NCI-H82 (cell line): ENCODE results near the gene LSM14B.
"Not testable (repeated sequence)": the region's sequence is repeated elsewhere in the genome, so short reads cannot be mapped to it uniquely, and the experiment has no call there.

ENCODE experiments used
- DNase-seq: peaks from one replicate; lab custom pipeline; 2025; lab: John Stamatoyannopoulos, UW

Gene LSM14B

DNA sequence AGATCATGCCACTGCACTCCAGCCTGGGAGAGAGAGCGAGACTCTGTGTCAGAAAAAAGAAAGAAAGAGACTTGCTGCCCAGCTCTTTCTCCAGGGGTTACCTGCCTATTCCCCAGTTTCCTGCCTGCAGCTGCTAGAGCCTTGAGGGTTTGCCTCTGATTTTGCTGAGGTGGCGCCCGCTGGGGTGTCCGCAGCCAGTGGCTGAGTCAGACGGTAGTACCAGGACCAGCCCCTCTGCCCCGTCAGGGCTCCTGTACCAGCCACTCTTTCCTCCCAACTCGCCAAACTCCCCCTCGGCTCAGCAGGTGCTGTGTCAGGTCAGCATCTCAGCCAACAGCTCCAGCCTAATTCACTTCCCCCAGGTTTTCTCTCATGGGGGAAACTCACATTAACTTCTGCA lies 7.4 kb upstream of the LSM14B start:
- DNase-seq = no peak

- DNase-seq = not testable (repeated sequence)
These were observed 6.4 kb upstream of the LSM14B start for GRCh38 chr20:62115800-62116407.

GRCh38 chr20:62116558-62117361 lies 5.5 kb upstream of the LSM14B start:
- peak; percentile 24 for DNase-seq

DNA sequence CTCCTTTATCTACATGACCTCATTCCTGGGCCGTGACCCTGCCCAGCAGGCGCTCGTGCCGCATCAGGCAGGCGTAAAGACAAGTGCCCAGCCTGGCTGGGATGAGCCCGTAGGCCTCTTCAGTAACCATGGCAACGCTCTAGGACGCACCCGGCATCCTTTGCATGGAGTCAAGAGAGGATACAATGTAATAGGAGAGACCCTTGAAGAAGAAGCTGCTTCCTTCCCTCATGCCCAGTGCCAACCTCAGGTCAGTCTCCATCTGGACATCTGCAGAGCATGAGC lies 5.0 kb upstream of the LSM14B start:
- no peak for DNase-seq

DNA sequence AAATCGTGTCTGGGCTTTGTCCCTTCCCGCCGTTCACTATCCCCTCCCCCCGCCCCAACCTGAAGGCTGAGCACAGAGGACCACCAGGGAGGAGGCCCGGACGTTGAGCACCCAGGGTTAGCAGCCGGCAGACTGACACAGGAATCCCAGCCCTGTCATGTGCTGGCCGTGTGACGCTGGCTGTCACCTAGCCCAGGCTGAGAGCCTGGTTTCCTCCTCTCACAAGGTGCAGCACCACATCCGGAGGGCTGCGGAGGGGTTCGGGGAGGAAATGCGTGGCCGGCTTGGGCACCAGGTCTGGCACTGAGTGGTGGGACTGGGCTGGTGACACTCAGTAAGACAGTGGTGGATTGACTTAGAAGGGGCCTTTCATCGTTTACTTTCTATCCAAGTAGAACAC lies 4.6 kb upstream of the LSM14B start:
- DNase-seq = no peak

DNA sequence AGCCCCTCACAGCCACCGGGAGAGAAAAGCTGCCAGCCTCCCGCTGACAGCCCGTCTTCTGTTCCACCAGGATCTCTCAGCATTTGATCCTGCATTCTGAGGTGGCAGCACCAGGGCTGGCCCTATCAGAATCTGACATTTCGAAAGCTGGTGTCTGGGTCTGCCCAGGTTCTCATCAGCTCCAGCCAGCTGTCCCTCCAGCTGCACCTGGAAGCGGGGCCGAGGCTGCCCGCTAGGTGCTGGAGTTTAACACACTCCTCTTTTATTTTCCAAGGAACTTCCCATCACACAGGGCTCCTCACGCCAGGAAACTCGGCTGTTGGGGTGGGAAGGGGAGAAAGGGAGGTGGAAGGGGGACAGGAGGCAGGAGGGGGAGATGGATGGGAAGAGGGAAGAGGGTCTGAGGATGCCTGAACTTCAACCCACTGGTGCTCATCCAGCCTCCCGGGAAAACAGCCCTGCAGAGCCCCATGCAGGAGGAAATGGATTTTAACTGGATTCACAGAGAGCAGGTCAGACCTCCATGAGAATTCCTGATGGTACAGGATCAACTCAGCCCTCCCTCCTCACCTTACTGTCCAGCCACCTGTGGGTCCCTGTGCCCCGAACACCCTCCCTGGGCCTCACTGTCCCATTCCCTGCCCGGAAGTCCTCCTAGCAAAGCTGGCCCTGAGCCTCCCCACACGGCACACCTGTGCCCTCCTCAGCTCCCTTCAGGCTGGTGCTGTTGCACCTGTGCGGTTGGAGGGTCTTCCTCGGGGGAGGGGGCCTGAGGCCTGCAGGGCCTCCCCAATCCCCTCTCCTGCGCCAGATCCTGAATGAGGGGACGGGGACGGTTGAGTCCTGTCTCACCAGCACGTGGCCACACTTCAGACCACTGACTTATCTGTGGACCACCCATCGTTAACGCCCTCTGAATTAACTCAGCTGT lies 3.9 kb upstream of the LSM14B start:
- DNase-seq = no peak

DNA sequence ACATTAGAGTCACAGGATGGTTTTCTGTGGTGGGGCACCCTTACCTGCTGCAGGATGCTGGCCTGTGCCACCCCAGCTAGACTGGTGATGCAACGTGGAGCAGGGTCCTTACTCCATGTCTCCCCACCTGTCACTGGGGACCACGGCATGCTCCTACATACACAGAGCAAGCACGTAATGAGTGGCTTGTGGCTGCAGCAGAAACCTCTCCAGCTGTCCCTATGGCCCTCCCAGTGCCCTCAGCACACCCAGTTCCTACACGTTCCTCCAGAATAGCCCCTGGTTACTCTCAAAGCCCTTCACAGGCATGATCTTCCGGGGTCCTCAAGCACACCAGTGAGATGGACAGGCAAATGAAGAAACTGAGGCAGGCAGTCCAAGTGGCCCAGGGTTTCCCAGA lies 3.2 kb upstream of the LSM14B start:
- no peak for DNase-seq

DNA sequence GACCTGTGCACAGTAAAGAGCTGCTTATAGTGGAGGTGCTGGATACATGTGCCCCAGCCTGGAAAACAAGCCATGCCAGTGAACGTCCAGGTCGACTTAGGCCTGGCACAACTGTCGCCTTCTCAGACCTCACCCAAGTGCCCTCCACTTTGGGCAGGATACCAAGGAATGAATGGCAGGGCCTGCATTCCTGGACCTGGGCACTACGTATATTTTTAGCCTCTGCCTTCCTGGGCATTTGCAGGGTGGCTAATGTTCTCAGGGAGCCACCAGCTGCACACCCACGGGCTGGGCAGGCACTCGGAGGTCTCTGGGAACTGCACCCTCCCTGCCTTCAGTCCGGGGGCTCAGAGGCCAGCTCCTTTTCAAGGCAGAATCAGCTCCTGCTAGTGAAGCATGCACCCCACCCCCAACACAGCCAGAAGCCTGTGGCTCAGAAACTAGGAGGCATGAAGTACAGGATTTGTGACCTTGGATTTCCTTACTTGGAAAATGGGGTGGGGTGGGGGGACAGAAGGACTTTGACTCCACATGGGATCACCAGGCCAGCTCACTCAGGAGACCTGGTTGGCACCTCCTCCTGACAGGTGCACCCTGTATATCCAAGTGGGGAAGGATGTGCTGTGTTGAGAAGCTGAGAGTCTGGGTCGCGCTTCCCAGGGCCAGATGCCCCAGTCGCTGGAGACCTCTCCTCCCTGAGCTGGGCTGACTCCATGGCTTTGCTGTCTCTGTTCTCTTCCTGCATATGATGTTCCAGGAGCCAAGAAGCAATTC lies 2.5 kb upstream of the LSM14B start:
- no peak for DNase-seq

DNA sequence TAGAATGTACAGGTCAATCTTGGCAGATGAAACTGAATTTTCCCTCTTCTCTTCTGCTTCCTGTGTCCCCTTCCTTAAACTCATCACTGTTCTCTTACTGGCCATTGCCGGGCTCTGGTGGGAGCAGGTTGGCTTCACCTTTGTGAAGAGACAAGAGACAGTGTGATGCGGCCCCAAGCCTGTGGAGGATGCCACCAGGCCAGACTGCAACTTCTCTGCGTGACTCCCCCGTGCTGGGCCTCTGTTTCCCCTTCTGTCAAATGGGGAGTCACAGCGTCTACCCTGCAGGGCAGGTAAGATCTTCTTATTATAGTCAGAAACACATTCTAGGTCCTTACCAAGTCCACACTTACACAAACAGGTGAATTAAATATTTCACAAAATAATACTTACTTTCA lies 1.9 kb upstream of the LSM14B start:
- no peak for DNase-seq

GRCh38 chr20:62120990-62121775 lies 1.1 kb upstream of the LSM14B start:
- no peak for DNase-seq

GRCh38 chr20:62122654-62123449 lies 577 bp downstream of the LSM14B start:
- peak; percentile 80 for DNase-seq

DNA sequence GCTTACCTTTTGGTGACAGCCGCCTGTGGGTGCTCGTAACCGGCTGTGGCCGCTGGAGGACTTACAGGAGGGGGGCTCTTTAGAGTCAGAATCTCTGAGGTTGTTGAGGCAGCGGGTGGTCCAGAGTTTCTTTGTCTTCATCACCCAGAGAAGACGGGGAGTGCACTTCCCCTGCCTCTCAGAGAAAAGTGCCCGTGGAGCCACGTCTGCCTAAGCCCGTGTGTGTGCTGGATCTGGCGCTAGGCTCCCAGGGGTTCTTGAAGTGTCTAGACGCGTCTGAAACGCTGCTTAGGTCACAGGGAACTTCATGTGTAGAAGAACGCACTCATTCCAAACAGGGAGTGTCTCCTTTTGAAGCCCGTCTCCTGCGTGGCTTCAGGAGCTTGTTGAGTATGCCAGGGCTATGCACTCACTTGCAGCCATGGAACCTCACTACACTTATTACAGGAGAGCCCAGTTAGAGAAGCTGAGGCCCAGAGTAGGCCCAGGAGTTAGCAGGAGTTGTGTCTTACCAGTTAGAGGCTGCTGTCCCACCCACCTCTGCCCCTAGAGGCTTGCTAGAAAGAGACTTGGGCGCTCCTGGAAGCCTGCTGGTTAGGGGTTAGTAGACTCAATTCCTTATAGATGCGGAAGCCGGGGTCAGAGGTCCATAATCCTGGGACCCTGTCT lies 1.3 kb downstream of the LSM14B start:
- DNase-seq = peak; percentile 30

- DNase-seq = no peak
These were observed 3.9 kb downstream of the LSM14B start for GRCh38 chr20:62126141-62126540.

DNA sequence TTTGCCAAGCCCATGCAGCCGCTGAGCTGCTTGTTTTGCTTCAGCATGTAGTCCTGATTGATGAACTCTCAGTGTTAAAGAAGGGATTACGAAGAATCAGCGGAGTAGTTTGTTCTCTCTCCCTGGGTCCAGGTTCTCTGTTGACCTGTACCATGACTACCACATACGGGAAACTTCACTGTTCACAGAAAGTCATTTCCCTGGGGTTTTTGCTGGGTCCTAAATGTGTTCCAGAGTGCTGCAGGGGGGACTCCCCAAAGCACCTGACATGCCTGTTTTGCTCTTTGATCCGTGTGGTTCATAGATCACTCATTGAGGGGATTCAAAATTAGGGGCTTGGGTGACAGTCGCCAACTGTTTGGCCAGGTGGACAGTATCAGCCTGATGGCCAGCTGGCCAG lies 5.5 kb downstream of the LSM14B start:
- DNase-seq = no peak

- DNase-seq = no peak
These were observed 6.2 kb downstream of the LSM14B start for GRCh38 chr20:62128502-62128901.

- no peak for DNase-seq
These were observed 7.7 kb downstream of the LSM14B start for GRCh38 chr20:62129731-62130531.

DNA sequence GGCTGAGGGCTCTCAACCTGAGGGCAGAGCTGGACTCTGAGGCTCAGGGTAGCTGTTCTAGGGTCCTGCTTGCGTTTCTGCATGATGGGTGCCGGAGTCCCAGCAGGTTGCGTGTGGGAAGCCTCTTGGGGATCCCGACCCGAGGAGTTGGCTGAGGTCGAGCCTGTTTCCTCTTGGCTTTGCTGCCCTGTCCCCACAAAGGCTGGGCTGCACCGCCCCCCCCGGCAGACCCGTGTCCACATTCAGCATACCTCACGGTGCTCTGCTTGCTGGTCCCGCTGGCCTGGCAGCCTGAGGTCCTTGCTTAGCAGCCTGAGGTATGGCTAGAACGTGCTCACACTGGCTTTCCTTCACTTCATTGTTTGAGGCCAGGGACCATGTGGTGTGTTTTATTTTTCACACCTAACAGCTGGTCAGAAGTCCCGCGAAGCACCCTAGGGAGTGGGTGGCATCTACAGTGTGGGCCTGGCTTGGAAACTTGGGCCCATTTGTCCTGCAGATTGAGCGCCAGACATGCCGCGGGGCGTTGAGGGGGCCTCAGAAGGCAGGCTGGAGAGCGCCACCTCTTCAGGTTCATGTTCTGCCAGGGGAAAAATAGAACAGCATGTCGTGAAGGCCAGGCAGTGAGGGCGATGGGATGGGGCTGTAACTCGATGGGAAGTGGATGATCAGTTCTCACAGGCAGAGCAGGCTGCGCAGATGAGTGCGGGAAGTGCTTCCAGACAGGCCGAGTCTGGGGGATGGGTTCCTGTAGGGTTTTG lies 9.5 kb downstream of the LSM14B start:
- no peak for DNase-seq

- DNase-seq = no peak
These were observed 10.1 kb downstream of the LSM14B start for GRCh38 chr20:62132421-62132820.
